ENCODE measurements around the gene LRRK1.
A peak's percentile ranks its signal among the peaks of the same experiment; 100 is the strongest.

The LRRK1 gene

DNA sequence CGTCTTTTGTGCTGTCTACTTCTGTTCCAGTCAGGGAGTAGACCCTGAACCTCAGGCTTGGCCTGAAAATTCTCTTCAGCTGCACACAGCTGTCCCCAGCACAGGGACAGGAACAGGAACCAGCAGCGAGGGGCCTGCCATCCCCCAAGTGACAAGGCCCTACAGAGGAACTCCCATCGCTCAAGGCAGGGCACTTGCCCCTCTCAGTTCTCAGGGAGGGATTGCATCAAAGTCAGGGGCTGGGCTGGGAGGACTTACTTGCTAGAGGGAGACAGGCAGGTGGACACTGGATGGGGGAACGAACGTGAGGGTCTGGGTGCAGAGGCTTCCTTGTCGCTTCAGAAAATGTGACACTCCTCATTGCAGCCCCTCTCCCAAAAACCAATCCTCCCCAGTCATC, 169.1 kb downstream of the LRRK1 start:
- no peak for DNase-seq
- TF ChIP-seq, protein P1, sequence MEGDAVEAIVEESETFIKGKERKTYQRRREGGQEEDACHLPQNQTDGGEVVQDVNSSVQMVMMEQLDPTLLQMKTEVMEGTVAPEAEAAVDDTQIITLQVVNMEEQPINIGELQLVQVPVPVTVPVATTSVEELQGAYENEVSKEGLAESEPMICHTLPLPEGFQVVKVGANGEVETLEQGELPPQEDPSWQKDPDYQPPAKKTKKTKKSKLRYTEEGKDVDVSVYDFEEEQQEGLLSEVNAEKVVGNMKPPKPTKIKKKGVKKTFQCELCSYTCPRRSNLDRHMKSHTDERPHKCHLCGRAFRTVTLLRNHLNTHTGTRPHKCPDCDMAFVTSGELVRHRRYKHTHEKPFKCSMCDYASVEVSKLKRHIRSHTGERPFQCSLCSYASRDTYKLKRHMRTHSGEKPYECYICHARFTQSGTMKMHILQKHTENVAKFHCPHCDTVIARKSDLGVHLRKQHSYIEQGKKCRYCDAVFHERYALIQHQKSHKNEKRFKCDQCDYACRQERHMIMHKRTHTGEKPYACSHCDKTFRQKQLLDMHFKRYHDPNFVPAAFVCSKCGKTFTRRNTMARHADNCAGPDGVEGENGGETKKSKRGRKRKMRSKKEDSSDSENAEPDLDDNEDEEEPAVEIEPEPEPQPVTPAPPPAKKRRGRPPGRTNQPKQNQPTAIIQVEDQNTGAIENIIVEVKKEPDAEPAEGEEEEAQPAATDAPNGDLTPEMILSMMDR (IDR thresholded peaks at IDR 0.05), result no peak
- Mint-ChIP-seq H3K4me3 (no peak overlapping the region), H3K36me3 (ENCODE audit: low read depth) (no peaks in the 10 kb centered on the region), H3K27ac (no peak overlapping the region), H3K27me3 (ENCODE audit: low read depth, poor library complexity) (peaks cover 11% of the 10 kb centered on the region), H3K9me3 (no peaks in the 10 kb centered on the region), H3K4me1 (peaks cover 44% of the 10 kb centered on the region)

GRCh38 chr15:101088788-101089578, 169.8 kb downstream of the LRRK1 start:
- Mint-ChIP-seq H3K27me3 (ENCODE audit: low read depth, poor library complexity) (peaks cover 13% of the 10 kb centered on the region), H3K27ac (no peak overlapping the region), H3K9me3 (peaks cover 2% of the 10 kb centered on the region), H3K36me3 (ENCODE audit: low read depth) (no peaks in the 10 kb centered on the region), H3K4me1 (peaks cover 44% of the 10 kb centered on the region), H3K4me3 (peak overlapping the region; percentile 44)
- TF ChIP-seq, protein P1 (IDR thresholded peaks at IDR 0.05), result peak; percentile 99
- DNase-seq, result peak; percentile 86

DNA sequence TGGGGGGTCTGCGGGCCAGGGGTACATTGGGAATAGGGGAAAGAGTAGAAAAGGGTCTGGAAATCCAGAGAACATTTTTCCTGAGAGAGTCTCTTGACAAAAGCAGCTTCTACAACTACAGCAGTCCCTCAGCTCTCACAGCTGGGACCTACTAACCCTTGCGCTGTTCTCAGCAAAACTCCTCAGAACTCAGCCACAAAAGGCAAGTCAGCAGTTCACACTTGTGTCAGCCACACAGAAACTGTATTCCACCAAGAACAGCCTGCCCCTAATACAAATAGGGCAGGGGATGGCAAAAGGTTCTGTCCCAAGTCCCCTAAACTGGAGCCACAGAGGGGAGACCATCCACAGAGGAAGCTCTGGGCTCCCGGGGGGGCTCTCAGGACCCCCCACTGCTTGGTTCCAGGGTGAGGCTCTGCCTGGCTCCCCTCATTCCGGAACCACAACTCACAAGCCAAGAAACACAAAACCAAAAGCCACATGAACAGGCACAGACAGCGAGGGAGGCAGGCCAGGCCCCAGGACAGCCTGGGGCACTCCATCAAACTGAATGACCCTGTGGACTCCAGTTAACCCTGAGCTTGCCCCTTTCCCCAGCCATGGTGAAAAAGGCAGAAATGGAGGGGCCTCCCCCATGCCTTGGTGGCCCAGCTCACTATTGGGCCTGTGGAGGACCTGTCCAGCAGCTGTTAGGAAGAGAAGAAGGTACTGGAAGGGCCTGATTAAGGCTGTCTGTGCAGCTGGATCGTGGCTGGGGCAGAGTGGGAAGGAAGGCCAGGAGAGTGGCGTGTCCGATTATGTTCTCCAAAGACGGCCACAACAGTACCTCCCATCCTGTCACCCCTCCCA, 170.6 kb downstream of the LRRK1 start:
- Mint-ChIP-seq H3K4me3 (peak overlapping the region; percentile 44), H3K27ac (peak overlapping the region; percentile 72)
- TF ChIP-seq, protein P1 (IDR thresholded peaks at IDR 0.05), result no peak

GRCh38 chr15:101090428-101090790, 171.3 kb downstream of the LRRK1 start:
- Mint-ChIP-seq H3K9me3 (peaks cover 7% of the 10 kb centered on the region), H3K27ac (peak overlapping the region; percentile 72), H3K4me3 (no peak overlapping the region), H3K36me3 (ENCODE audit: low read depth) (no peaks in the 10 kb centered on the region), H3K4me1 (peaks cover 44% of the 10 kb centered on the region), H3K27me3 (ENCODE audit: low read depth, poor library complexity) (peaks cover 14% of the 10 kb centered on the region)
- TF ChIP-seq, protein P1 (IDR thresholded peaks at IDR 0.05), result no peak
- no peak for DNase-seq

More for the DNA sequence above, 170.6 kb downstream of the LRRK1 start:
- no peak for DNase-seq
- Mint-ChIP-seq H3K36me3 (ENCODE audit: low read depth) (no peaks in the 10 kb centered on the region), H3K9me3 (peaks cover 7% of the 10 kb centered on the region), H3K4me1 (peaks cover 44% of the 10 kb centered on the region), H3K27me3 (ENCODE audit: low read depth, poor library complexity) (peaks cover 14% of the 10 kb centered on the region)

GRCh38 chr15:101091080-101092017, 172.2 kb downstream of the LRRK1 start:
- TF ChIP-seq, protein P1 (IDR thresholded peaks at IDR 0.05), result no peak
- DNase-seq, result peak; percentile 36
- peaks cover 14% of the 10 kb centered on the region for H3K27me3 Mint-ChIP-seq (ENCODE audit: low read depth, poor library complexity)
- H3K4me1 Mint-ChIP-seq, result peaks cover 44% of the 10 kb centered on the region
- no peaks in the 10 kb centered on the region for H3K36me3 Mint-ChIP-seq (ENCODE audit: low read depth)
- H3K9me3 Mint-ChIP-seq, result peaks cover 7% of the 10 kb centered on the region
- no peak overlapping the region for H3K4me3 Mint-ChIP-seq
- no peak overlapping the region for H3K27ac Mint-ChIP-seq

All from nephron progenitor cell (in vitro differentiated cells).